Measurements from ENCODE around the gene POLR1A. TPM values are rescaled to one million over a fixed set of nuclear protein-coding genes. Genes with fewer than 3 reads are reported as not detected.

POLR1A gene
- total and polyA plus RNA-seq, 2 of the 8 experiments (the other 6 are each of a cell fraction or from before 2014, with no cell fraction given): 8.9 to 58.1 TPM

GRCh38 chr2:86028766-86029381 is 76.8 kb downstream of the POLR1A start:
- Histone ChIP-seq H3K18ac (ENCODE audit: extremely low read depth, low read length) (no peak overlapping the region), H3K36me3 (ENCODE audit: control insufficient read depth in 2 of 4, insufficient read depth in 4 of 4, low read length in 3 of 4) (peaks cover 41 to 73% (median 66%) of the 10 kb centered on the region in 4 experiments), H3K23ac (ENCODE audit: insufficient read length) (no peak overlapping the region), H2BK12ac (ENCODE audit: low read depth, low read length) (no peak overlapping the region), H4K8ac (ENCODE audit: extremely low read depth, insufficient read depth, low read length) (no peak overlapping the region), H2BK120ac (replicated peaks; ENCODE audit: low read depth, low read length) (no peak overlapping the region), H2BK20ac (ENCODE audit: low read length) (no peak overlapping the region), H3K14ac (ENCODE audit: insufficient read length) (no peak overlapping the region), H3K79me2 (ENCODE audit: control insufficient read depth in 1 of 2, insufficient read depth in 2 of 2, low read length in 2 of 2) (no peaks in the 10 kb centered on the region), H2AFZ (ENCODE audit: low read length) (no peak overlapping the region), H3K27me3 (replicated peaks in 1 of 4; ENCODE audit: control insufficient read depth in 3 of 4, extremely low read depth in 1 of 4, insufficient read depth in 3 of 4, low read length in 3 of 4) (no peaks in the 10 kb centered on the region), H4K20me1 (replicated peaks in 1 of 2; ENCODE audit: control insufficient read depth in 1 of 2, insufficient read depth in 2 of 2, low read length in 2 of 2) (peaks cover 3 to 5% of the 10 kb centered on the region in 2 experiments), H3K9me3 (ENCODE audit: insufficient read depth in 2 of 2, low read depth in 1 of 2, low read length in 1 of 2) (no peaks in the 10 kb centered on the region), H2BK15ac (ENCODE audit: low read length) (no peak overlapping the region), H3K4me3 (ENCODE audit: extremely low read depth in 1 of 4, insufficient read depth in 2 of 4, low read depth in 3 of 4, low read length in 4 of 4) (no peak overlapping the region), H3K79me1 (ENCODE audit: low read depth, low read length) (no peaks in the 10 kb centered on the region), H3K27ac (ENCODE audit: low read depth, low read length) (no peak overlapping the region), H2AK5ac (ENCODE audit: low read depth, low read length) (no peak overlapping the region), H3K23me2 (ENCODE audit: low read depth, low read length) (no peaks in the 10 kb centered on the region), H3K4ac (replicated peaks; ENCODE audit: insufficient read length, low read depth, low read length) (no peak overlapping the region), H3K56ac (replicated peaks; ENCODE audit: insufficient read length, low read depth, low read length) (no peak overlapping the region), H2BK5ac (ENCODE audit: low read depth, low read length) (no peak overlapping the region), H3K4me2 (ENCODE audit: insufficient read depth in 1 of 2, low read depth in 2 of 2, low read length in 2 of 2) (no peak overlapping the region), H3K9ac (replicated peaks in 1 of 4; ENCODE audit: extremely low read depth in 1 of 4, low read depth in 3 of 4, low read length in 3 of 4) (no peak overlapping the region), H4K5ac (ENCODE audit: insufficient read length, low read depth, low read length) (no peak overlapping the region), H4K91ac (replicated peaks; ENCODE audit: insufficient read length, low read length) (no peak overlapping the region), H3K4me1 (replicated peaks in 1 of 4; ENCODE audit: control insufficient read depth in 3 of 4, insufficient read depth in 4 of 4, low read length in 3 of 4) (no peaks in the 10 kb centered on the region)
- FAIRE-seq: no peak
- CTCF ChIA-PET (ENCODE audit: partially characterized antibody): interaction anchor here (1.3 to 1.6 kb wide), 2 partner anchors 15 to 51 kb away, joined by 4 to 8 read pairs; no protein-coding TSS in a partner anchor
- POLR2A ChIA-PET (ENCODE audit: partially characterized antibody): interaction anchor here (1.7 kb wide), 1 partner anchor 77 kb away, joined by 4 read pairs; the partner anchor contains the start of genes POLR1A and PTCD3
- WGBS, 2 experiments (ENCODE audit: extremely low coverage in 1 of 2, insufficient coverage in 1 of 2, insufficient read length in 1 of 2, insufficient replicate concordance in 2 of 2, low coverage in 1 of 2, low lambda C conversion rate in 2 of 2, missing lambda C conversion rate in 1 of 2): 90% methylated on average over 13 of the region's 13 CpGs; no CpG with 5 or more reads in 1 of the 2 experiments
- TF ChIP-seq RFX5 (IDR thresholded peaks at IDR 0.05; ENCODE audit: borderline replicate concordance, low read depth, low read length) (no peak), JUND (IDR thresholded peaks at IDR 0.05; ENCODE audit: low read length) (no peak), ZNF274 (IDR thresholded peaks at IDR 0.05; ENCODE audit: borderline replicate concordance, extremely low read depth, low read length) (no peak), TAF7 (optimal IDR thresholded peaks at IDR 0.05; ENCODE audit: borderline replicate concordance, low read depth, low read length) (no peak), KDM5A (IDR thresholded peaks at IDR 0.05; ENCODE audit: low read length) (no peak), TBP (IDR thresholded peaks at IDR 0.05; ENCODE audit: low read depth, low read length) (no peak), CHD2 (IDR thresholded peaks at IDR 0.05; ENCODE audit: low read length) (no peak), CEBPB (IDR thresholded peaks at IDR 0.05; ENCODE audit: low read depth, low read length) (no peak)
- TF ChIP-seq, protein P1, sequence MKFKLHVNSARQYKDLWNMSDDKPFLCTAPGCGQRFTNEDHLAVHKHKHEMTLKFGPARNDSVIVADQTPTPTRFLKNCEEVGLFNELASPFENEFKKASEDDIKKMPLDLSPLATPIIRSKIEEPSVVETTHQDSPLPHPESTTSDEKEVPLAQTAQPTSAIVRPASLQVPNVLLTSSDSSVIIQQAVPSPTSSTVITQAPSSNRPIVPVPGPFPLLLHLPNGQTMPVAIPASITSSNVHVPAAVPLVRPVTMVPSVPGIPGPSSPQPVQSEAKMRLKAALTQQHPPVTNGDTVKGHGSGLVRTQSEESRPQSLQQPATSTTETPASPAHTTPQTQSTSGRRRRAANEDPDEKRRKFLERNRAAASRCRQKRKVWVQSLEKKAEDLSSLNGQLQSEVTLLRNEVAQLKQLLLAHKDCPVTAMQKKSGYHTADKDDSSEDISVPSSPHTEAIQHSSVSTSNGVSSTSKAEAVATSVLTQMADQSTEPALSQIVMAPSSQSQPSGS (IDR thresholded peaks at IDR 0.05; ENCODE audit: low read length): no peak
- DNase-seq (ENCODE audit: low read depth in 1 of 2, low spot score in 2 of 2): no peak

All from H1 (cell line).